ENCODE results near the gene MS4A18. TPM values are rescaled to one million over a fixed set of nuclear protein-coding genes. Genes with fewer than 3 reads are reported as not detected.

The MS4A18 gene
- polyA plus RNA-seq, 1 experiment: not detected

DNA sequence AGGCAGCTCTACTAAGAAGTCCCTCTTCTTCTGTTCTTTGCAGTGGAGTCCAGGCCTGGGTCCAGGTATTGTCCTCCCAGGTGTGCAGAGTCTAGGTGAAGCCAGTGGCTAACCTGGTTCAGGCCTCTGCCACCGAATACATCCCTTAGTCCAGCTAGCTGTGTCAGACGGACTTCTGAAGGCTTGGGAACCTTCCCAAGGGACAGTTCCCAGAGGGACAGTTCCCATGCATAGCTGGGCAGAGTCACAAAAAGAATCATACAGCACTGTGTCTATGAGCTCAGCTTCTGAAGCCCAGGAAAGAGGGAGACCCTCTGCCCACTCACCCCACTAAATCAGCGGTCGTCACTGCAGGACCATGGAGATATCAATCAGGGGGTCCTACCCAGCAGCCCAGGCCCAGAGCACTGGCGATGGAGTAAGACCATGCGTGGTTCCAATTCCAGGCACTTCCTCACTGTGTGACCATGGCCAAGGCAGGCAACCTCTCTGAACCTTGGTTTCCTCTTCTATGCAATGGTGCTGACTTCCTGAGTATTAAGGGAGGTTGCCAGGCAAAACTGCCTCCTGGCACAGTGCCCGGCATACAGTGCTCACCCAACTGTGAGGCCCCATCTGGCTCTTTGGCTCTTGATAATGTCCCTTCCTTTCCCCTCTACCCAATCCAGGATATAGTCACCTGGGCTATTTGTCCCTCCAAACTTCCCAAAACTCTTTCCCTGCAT lies 64.0 kb downstream of the MS4A18 start:
- POLR2A ChIA-PET: no interaction called here
- no peak for DNase-seq (ENCODE audit: low read depth)
- TF ChIP-seq, protein P1, sequence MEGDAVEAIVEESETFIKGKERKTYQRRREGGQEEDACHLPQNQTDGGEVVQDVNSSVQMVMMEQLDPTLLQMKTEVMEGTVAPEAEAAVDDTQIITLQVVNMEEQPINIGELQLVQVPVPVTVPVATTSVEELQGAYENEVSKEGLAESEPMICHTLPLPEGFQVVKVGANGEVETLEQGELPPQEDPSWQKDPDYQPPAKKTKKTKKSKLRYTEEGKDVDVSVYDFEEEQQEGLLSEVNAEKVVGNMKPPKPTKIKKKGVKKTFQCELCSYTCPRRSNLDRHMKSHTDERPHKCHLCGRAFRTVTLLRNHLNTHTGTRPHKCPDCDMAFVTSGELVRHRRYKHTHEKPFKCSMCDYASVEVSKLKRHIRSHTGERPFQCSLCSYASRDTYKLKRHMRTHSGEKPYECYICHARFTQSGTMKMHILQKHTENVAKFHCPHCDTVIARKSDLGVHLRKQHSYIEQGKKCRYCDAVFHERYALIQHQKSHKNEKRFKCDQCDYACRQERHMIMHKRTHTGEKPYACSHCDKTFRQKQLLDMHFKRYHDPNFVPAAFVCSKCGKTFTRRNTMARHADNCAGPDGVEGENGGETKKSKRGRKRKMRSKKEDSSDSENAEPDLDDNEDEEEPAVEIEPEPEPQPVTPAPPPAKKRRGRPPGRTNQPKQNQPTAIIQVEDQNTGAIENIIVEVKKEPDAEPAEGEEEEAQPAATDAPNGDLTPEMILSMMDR (IDR thresholded peaks at IDR 0.05; ENCODE audit: insufficient read depth, low read depth, low read length): no peak
- CTCF ChIA-PET: interaction anchor here (5.3 kb wide), 1 partner anchor 12 kb away, joined by 39 read pairs; no protein-coding TSS in a partner anchor
- no peak overlapping the region for H3K4me3 ChIP-seq (ENCODE audit: low read depth, low read length)
- no peaks in the 10 kb centered on the region for H3K36me3 ChIP-seq (ENCODE audit: control insufficient read depth, insufficient read depth, low read length)
- peaks cover 5% of the 10 kb centered on the region for H3K27me3 ChIP-seq (ENCODE audit: control insufficient read depth, insufficient read depth, low read length)

DNA sequence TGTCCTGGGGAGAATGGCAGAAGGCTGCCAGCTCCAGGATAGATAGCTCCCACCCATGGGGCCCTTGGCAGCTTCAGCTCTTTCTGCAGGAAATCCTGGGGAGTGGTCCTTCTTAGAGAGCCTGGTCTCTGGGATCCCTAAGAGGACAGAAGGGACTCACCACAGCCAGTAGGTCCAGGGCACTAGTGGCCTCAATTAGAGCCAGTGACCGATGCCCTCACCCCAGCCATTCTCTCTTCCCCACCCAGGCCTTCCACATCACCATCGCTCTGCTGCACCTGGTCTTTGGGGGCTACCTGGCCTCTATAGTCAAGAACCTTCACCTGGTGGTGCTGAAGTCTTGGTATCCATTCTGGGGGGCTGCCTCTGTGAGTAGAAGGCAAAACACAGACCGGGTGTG lies 66.2 kb downstream of the MS4A18 start:
- TF ChIP-seq, protein P1 (IDR thresholded peaks at IDR 0.05; ENCODE audit: insufficient read depth, low read depth, low read length): no peak
- no peak overlapping the region for H3K4me3 ChIP-seq (ENCODE audit: low read depth, low read length)
- H3K36me3 ChIP-seq (ENCODE audit: control insufficient read depth, insufficient read depth, low read length): no peaks in the 10 kb centered on the region
- CTCF ChIA-PET: interaction anchor here (1.4 kb wide), 1 partner anchor 16 kb away, joined by 4 read pairs; no protein-coding TSS in a partner anchor
- POLR2A ChIA-PET: no interaction called here
- peaks cover 3% of the 10 kb centered on the region for H3K27me3 ChIP-seq (ENCODE audit: control insufficient read depth, insufficient read depth, low read length)
- no peak for DNase-seq (ENCODE audit: low read depth)

DNA sequence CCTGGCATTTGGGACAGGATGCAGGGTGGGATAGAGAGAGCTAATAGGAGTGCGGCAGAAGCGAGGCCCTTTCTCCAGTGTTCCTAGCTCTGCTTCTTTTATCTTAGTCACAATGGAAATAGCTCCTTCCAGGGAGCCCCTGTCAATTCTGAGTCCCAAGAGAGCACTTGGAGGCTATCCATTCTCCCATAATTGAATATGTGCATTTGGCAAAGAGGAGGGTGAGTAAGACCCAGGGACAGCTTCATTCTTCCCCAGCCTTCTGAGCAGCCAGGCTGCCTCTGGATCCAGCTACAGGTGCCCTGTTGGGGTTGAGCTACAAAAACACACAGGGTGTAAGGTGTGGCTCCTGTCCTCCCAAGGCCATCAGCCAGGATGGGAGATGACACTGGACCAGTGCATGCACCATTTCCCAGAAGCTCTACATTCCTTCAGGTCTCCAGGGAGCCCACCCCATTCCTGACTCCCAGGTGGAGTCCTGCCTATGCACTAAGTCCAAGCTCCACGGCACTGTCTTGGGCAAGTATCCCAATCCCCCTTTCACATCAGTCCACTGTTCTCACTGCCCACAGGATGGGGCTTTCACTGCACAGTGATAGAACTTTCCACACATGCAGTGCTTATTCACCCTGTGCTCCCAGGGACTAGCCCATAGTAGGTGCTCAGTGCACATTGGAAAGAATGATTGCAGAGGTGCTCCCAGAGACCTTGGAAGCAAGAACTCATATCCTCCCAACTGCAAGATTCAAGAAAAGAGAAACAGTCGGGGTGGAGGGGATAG lies 66.8 kb downstream of the MS4A18 start:
- DNase-seq (ENCODE audit: low read depth): no peak
- POLR2A ChIA-PET: no interaction called here
- CTCF ChIA-PET: interaction anchor here (1.3 to 1.4 kb wide), 2 partner anchors 10 to 16 kb away, joined by 3 to 4 read pairs; no protein-coding TSS in a partner anchor

DNA sequence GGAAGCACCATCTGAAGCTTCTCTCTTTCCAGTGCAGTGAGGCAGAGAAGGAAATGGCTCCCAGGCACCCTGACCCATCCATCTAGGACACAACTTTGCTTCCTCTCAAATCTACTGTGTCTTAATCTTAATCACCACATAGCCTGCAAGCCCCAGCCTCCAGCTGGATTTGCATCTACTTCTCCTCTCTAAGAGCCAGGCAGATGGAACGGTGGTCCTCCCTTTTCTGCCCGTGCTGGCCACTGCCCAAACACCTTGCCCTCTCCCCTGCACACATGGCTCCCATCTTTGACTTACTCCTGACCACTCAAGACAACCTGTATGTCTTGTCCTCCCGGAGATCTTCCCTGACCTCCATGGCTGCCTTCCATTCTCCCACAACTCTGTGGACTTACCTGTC lies 68.0 kb downstream of the MS4A18 start:
- no peak overlapping the region for H3K4me3 ChIP-seq (ENCODE audit: low read depth, low read length)

More for the DNA sequence above, 66.8 kb downstream of the MS4A18 start:
- H3K36me3 ChIP-seq (ENCODE audit: control insufficient read depth, insufficient read depth, low read length): no peaks in the 10 kb centered on the region
- H3K4me3 ChIP-seq (ENCODE audit: low read depth, low read length): no peak overlapping the region
- peaks cover 3% of the 10 kb centered on the region for H3K27me3 ChIP-seq (ENCODE audit: control insufficient read depth, insufficient read depth, low read length)
- TF ChIP-seq, protein P1 (IDR thresholded peaks at IDR 0.05; ENCODE audit: insufficient read depth, low read depth, low read length): no peak

More for the DNA sequence above, 68.0 kb downstream of the MS4A18 start:
- Histone ChIP-seq H3K36me3 (ENCODE audit: control insufficient read depth, insufficient read depth, low read length) (no peaks in the 10 kb centered on the region), H3K27me3 (ENCODE audit: control insufficient read depth, insufficient read depth, low read length) (peaks cover 3% of the 10 kb centered on the region)
- CTCF ChIA-PET: interaction anchor here (1.3 kb wide), 1 partner anchor 12 kb away, joined by 3 read pairs; no protein-coding TSS in a partner anchor
- TF ChIP-seq, protein P1 (IDR thresholded peaks at IDR 0.05; ENCODE audit: insufficient read depth, low read depth, low read length): no peak
- DNase-seq (ENCODE audit: low read depth): no peak
- POLR2A ChIA-PET: no interaction called here

Other genes starting within 250 kb of the MS4A18 start
- 0.10 TPM in 1 of 2 replicates, not detected in the other for gene MS4A12, start 231.9 kb upstream of the MS4A18 start, polyA plus RNA-seq (2011; rRNA removed)
- gene MS4A13, start 209.3 kb upstream of the MS4A18 start, polyA plus RNA-seq (2011; rRNA removed): not detected in 2 replicates
- not detected in 2 replicates for gene MS4A8, start 25.1 kb upstream of the MS4A18 start, polyA plus RNA-seq (2011; rRNA removed)
- gene MS4A15, start 32.1 kb downstream of the MS4A18 start, polyA plus RNA-seq (2011; rRNA removed): not detected in 2 replicates
- not detected in 2 replicates for gene MS4A10, start 60.6 kb downstream of the MS4A18 start, polyA plus RNA-seq (2011; rRNA removed)
- gene CCDC86, start 117.4 kb downstream of the MS4A18 start, polyA plus RNA-seq (2011; rRNA removed): 12.5 and 21.2 TPM in 2 replicates
- 0.02 TPM in 2 replicates for gene PTGDR2, start 131.2 kb downstream of the MS4A18 start, polyA plus RNA-seq (2011; rRNA removed)
- gene ZP1, start 142.8 kb downstream of the MS4A18 start, polyA plus RNA-seq (2011; rRNA removed): 0.36 and 0.67 TPM in 2 replicates
- 17.6 and 48.6 TPM in 2 replicates for gene PRPF19, start 181.9 kb downstream of the MS4A18 start, polyA plus RNA-seq (2011; rRNA removed)
- gene TMEM109, start 189.4 kb downstream of the MS4A18 start, polyA plus RNA-seq (2011; rRNA removed): 46.8 and 70.0 TPM in 2 replicates
- 12.1 and 17.9 TPM in 2 replicates for gene TMEM132A, start 199.7 kb downstream of the MS4A18 start, polyA plus RNA-seq (2011; rRNA removed)
- 7.8 and 14.1 TPM in 2 replicates for gene SLC15A3, start 227.5 kb downstream of the MS4A18 start, polyA plus RNA-seq (2011; rRNA removed)
- gene CD6, start 247.0 kb downstream of the MS4A18 start, polyA plus RNA-seq (2011; rRNA removed): not detected in 2 replicates